ENCODE data around the gene SOBP.

Gene SOBP

GRCh38 chr6:107611094-107611810 is 121.3 kb downstream of the SOBP start:
- no peak for TF ChIP-seq CTCF (IDR thresholded peaks at IDR 0.05; ENCODE audit: extremely low read depth, missing control alignments)
- no peak for DNase-seq (ENCODE audit: low spot score)

- TF ChIP-seq CTCF (IDR thresholded peaks at IDR 0.05; ENCODE audit: extremely low read depth, missing control alignments), result no peak
These were observed 123.0 kb downstream of the SOBP start for GRCh38 chr6:107612762-107613415.

GRCh38 chr6:107613651-107614379 is 123.9 kb downstream of the SOBP start:
- no peak for TF ChIP-seq CTCF (IDR thresholded peaks at IDR 0.05; ENCODE audit: extremely low read depth, missing control alignments)
- DNase-seq (ENCODE audit: low spot score), result no peak

More at GRCh38 chr6:107612762-107613415, 123.0 kb downstream of the SOBP start:
- DNase-seq (ENCODE audit: low spot score), result no peak

- TF ChIP-seq CTCF (IDR thresholded peaks at IDR 0.05; ENCODE audit: extremely low read depth, missing control alignments), result no peak
- DNase-seq (ENCODE audit: low spot score), result no peak
These were observed 124.9 kb downstream of the SOBP start for GRCh38 chr6:107614828-107615227.

- no peak for TF ChIP-seq CTCF (IDR thresholded peaks at IDR 0.05; ENCODE audit: extremely low read depth, missing control alignments)
- no peak for DNase-seq (ENCODE audit: low spot score)
These were observed 126.9 kb downstream of the SOBP start for GRCh38 chr6:107616775-107617174.

- DNase-seq (ENCODE audit: low spot score), result no peak
- TF ChIP-seq CTCF (IDR thresholded peaks at IDR 0.05; ENCODE audit: extremely low read depth, missing control alignments), result no peak
These were observed 127.5 kb downstream of the SOBP start for GRCh38 chr6:107617341-107617932.

Measured in GM20000 (cell line).